Stimulated activated CD4-positive, alpha-beta T cell treated with anti-CD3 and anti-CD28 coated beads, Interleukin-4, amount 100 ng/mL, for 1 hour (primary cell): ENCODE results near the gene CBR4.

Source experiments
- DNase-seq: peaks from one replicate; pipeline ENCODE4 v3.0.0-alpha.2; 2020

CBR4 gene

GRCh38 chr4:169032883-169033645 lies 23.0 kb upstream of the CBR4 start:
- DNase-seq, result no peak

GRCh38 chr4:169032194-169032593 lies 22.1 kb upstream of the CBR4 start:
- DNase-seq, result no peak

GRCh38 chr4:169031392-169031791 lies 21.3 kb upstream of the CBR4 start:
- no peak for DNase-seq

GRCh38 chr4:169030562-169030982 lies 20.5 kb upstream of the CBR4 start:
- no peak for DNase-seq

- DNase-seq, result no peak
These were observed 19.9 kb upstream of the CBR4 start for GRCh38 chr4:169029947-169030346.

GRCh38 chr4:169027663-169028062 lies 17.6 kb upstream of the CBR4 start:
- DNase-seq, result no peak

- no peak for DNase-seq
These were observed 15.1 kb upstream of the CBR4 start for GRCh38 chr4:169025184-169025583.

- DNase-seq, result no peak
These were observed 14.7 kb upstream of the CBR4 start for GRCh38 chr4:169024762-169025161.

GRCh38 chr4:169018406-169018805 lies 8.4 kb upstream of the CBR4 start:
- DNase-seq, result no peak

GRCh38 chr4:169017971-169018370 lies 7.9 kb upstream of the CBR4 start:
- no peak for DNase-seq

GRCh38 chr4:169015186-169015623 lies 5.2 kb upstream of the CBR4 start:
- no peak for DNase-seq

- no peak for DNase-seq
These were observed 4.5 kb upstream of the CBR4 start for GRCh38 chr4:169014586-169014985.

GRCh38 chr4:169013396-169013795 lies 3.3 kb upstream of the CBR4 start:
- DNase-seq, result no peak

- no peak for DNase-seq
These were observed 2.0 kb upstream of the CBR4 start for GRCh38 chr4:169012049-169012448.

- peak; percentile 57 for DNase-seq
These were observed 550 bp downstream of the CBR4 start for GRCh38 chr4:169009286-169010124.

- DNase-seq, result no peak
These were observed 4.5 kb downstream of the CBR4 start for GRCh38 chr4:169005453-169006099.

GRCh38 chr4:169000315-169000714 lies 9.7 kb downstream of the CBR4 start:
- DNase-seq, result no peak

GRCh38 chr4:168999809-169000208 lies 10.2 kb downstream of the CBR4 start:
- no peak for DNase-seq

- no peak for DNase-seq
These were observed 11.5 kb downstream of the CBR4 start for GRCh38 chr4:168998596-168998995.

- DNase-seq, result no peak
These were observed 14.3 kb downstream of the CBR4 start for GRCh38 chr4:168995537-168996295.

- DNase-seq, result no peak
These were observed 15.1 kb downstream of the CBR4 start for GRCh38 chr4:168994958-168995357.

GRCh38 chr4:168993714-168994510 lies 16.1 kb downstream of the CBR4 start:
- no peak for DNase-seq
